C4-2B (cell line): ENCODE measurements around the gene ZFAND3.

Experiments
- CTCF ChIP-seq: fragments of 450-650 bp; conservative IDR thresholded peaks from 2 replicates; pipeline ENCODE4 v1.5.1; 2017; ENCODE audit warnings: mild to moderate bottlenecking
- ZFX ChIP-seq: fragments of 450-650 bp; IDR thresholded peaks from 2 replicates; pipeline ENCODE4 v1.6.1; 2017

GRCh38 chr6:38114976-38115625, 295.6 kb downstream of the ZFAND3 start:
- TF ChIP-seq CTCF (no peak), ZFX (no peak)
